22Rv1 (cell line): ENCODE measurements around the gene FNTB.

ENCODE experiments used
- H3K27ac ChIP-seq: fragments of 450-650 bp; 2 replicates; pipeline ENCODE4 v1.5.1; 2017
- CTCF ChIP-seq: fragments of 450-650 bp; IDR thresholded peaks from 2 replicates; pipeline ENCODE4 v1.5.1; 2017; ENCODE audit warnings: mild to moderate bottlenecking
- ZFX ChIP-seq: fragments of 450-650 bp; IDR thresholded peaks from 2 replicates; pipeline ENCODE4 v1.6.1; 2017; ENCODE audit warnings: antibody characterized with exemption, borderline replicate concordance

The FNTB gene

GRCh38 chr14:65032319-65032718 is 45.6 kb downstream of the FNTB start:
- H3K27ac ChIP-seq = no peak overlapping the region
- TF ChIP-seq ZFX (no peak), CTCF (no peak)

- no peak overlapping the region for H3K27ac ChIP-seq
- TF ChIP-seq CTCF (no peak), ZFX (no peak)
These were observed 46.5 kb downstream of the FNTB start for GRCh38 chr14:65033181-65033580.

GRCh38 chr14:65034021-65034420 is 47.3 kb downstream of the FNTB start:
- H3K27ac ChIP-seq = no peak overlapping the region
- TF ChIP-seq ZFX (no peak), CTCF (no peak)

GRCh38 chr14:65035049-65035448 is 48.4 kb downstream of the FNTB start:
- TF ChIP-seq ZFX = no peak
- TF ChIP-seq CTCF = no peak
- no peak overlapping the region for H3K27ac ChIP-seq

DNA sequence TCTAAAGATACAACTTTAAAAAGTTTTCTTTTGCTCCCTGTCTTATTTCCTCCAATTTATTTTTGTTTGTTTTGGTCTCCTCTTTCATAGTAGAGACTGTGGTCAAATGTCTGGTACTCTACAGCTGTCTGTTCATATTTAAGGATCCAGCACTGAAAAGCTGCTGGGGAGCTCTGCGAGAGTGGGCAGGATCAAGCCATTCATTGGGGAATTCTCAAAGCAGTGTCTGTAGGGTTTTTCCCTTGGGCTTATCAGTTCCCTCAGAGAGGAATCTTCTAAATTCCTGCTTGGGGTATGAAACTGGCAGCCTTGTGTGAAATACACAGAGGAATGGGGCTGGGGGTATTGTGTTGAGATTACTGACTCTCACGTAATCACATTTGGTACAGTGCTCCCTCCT is 52.3 kb downstream of the FNTB start:
- no peak for TF ChIP-seq CTCF
- TF ChIP-seq ZFX = no peak
- no peak overlapping the region for H3K27ac ChIP-seq

GRCh38 chr14:65040666-65041433 is 54.2 kb downstream of the FNTB start:
- H3K27ac ChIP-seq = no peak overlapping the region
- no peak for TF ChIP-seq ZFX

GRCh38 chr14:65041434-65041915 is 54.8 kb downstream of the FNTB start:
- TF ChIP-seq ZFX = no peak
- no peak for TF ChIP-seq CTCF
- H3K27ac ChIP-seq = no peak overlapping the region
